OCI-LY3 (cell line): ENCODE results near the gene ODC1.

Source experiments
- H2AFZ ChIP-seq: fragments of 200-600, 300-600 bp; shearing (Covaris generic); 2 replicates; pipeline ENCODE4 v1.6.0; 2014; ENCODE audit warnings: antibody characterized with exemption, low read depth, low read length
- H3K27ac ChIP-seq: fragments of 200-600, 300-600 bp; sonication (generic); 2 replicates; pipeline ENCODE4 v1.5.1; 2014; ENCODE audit warnings: mild to moderate bottlenecking, low read length, moderate library complexity, mixed read lengths
- H3K27me3 ChIP-seq: fragments of 200-600, 300-600 bp; sonication (generic); 2 replicates; pipeline ENCODE4 v1.6.1; 2014; ENCODE audit warnings: low read depth, low read length, mixed read lengths
- H3K36me3 ChIP-seq: fragments of 200-600, 300-600 bp; sonication (generic); replicated peaks from 2 replicates; pipeline ENCODE3; 2014; ENCODE audit warnings: low read depth, low read length, mixed read lengths
- H3K4me1 ChIP-seq: fragments of 300-600, 200-600 bp; sonication (generic); 2 replicates; pipeline ENCODE4 v1.6.1; 2014; ENCODE audit warnings: low read length, mixed read lengths
- H3K4me2 ChIP-seq: fragments of 200-600, 300-600 bp; sonication (generic); 2 replicates; pipeline ENCODE4 v1.6.1; 2014; ENCODE audit warnings: low read length, mixed read lengths
- H3K4me3 ChIP-seq: fragments of 300-600, 200-600 bp; sonication (generic); 2 replicates; pipeline ENCODE4 v1.5.1; 2014; ENCODE audit warnings: antibody characterized with exemption, mild to moderate bottlenecking, low read length, moderate library complexity
- H3K79me2 ChIP-seq: fragments of 300-600, 200-600 bp; shearing (Covaris generic); 2 replicates; pipeline ENCODE4 v1.6.1; 2014; ENCODE audit warnings: mild to moderate bottlenecking, low read length, mixed read lengths
- H3K9ac ChIP-seq: fragments of 300-600, 200-600 bp; shearing (Covaris generic); 2 replicates; pipeline ENCODE4 v1.6.0; 2014; ENCODE audit warnings: mild to moderate bottlenecking, low read length, moderate library complexity
- H3K9me3 ChIP-seq: fragments of 200-600, 300-600 bp; shearing (Covaris generic); 2 replicates; pipeline ENCODE4 v1.6.1; 2014; ENCODE audit warnings: low read length, mixed read lengths; ENCODE audit not compliant: insufficient read depth
- H4K20me1 ChIP-seq: fragments of 200-600, 300-600 bp; sonication (generic); 2 replicates; pipeline ENCODE4 v1.6.1; 2016; ENCODE audit warnings: low read length, mixed read lengths; ENCODE audit not compliant: insufficient read depth
- CTCF ChIP-seq: fragments of 200-600, 300-600 bp; sonication (generic); IDR thresholded peaks from 2 replicates; pipeline ENCODE4 v1.5.1; 2014; ENCODE audit warnings: antibody characterized with exemption, low read length, low read depth
- EZH2phosphoT487 ChIP-seq: fragments of 200-600 bp; shearing (Covaris generic); IDR thresholded peaks from 2 replicates; pipeline ENCODE4 v1.6.1; 2018; ENCODE audit warnings: antibody characterized with exemption, mixed run types, low read depth

The ODC1 gene

DNA sequence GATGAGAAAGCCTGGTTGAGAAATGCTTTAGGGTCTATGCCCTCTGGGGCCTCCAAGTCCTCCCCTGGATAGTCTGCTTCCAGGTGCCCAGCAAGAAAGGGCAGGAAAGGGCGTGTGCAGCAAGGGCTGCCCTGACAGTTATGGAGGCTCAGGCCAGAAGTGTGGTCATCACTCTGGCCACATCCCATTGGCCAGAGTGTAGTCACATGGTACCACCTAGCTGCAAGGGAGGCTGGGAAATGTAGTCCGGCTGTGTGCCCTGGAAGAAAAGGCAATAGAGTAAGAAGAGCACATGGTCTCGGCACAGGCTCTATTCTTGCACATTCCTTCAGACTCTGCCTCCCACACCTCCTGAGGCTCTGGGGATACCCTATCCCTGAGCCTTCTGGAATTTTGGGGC lies 35.7 kb downstream of the ODC1 start:
- H3K4me3 ChIP-seq = no peak overlapping the region
- no peak overlapping the region for H3K4me2 ChIP-seq
- no peak overlapping the region for H3K27ac ChIP-seq
- H3K79me2 ChIP-seq = no peaks in the 10 kb centered on the region
- TF ChIP-seq CTCF (no peak), EZH2phosphoT487 (no peak)
- H2AFZ ChIP-seq = no peak overlapping the region
- no peaks in the 10 kb centered on the region for H3K36me3 ChIP-seq
- no peak overlapping the region for H3K9ac ChIP-seq
- H3K4me1 ChIP-seq = peaks cover 68% of the 10 kb centered on the region
- H3K27me3 ChIP-seq = no peaks in the 10 kb centered on the region
- peaks cover 5% of the 10 kb centered on the region; the same call in 1 of the 2 replicates for H4K20me1 ChIP-seq
- H3K9me3 ChIP-seq = no peaks in the 10 kb centered on the region

GRCh38 chr2:10411557-10411956 lies 36.6 kb downstream of the ODC1 start:
- Histone ChIP-seq H3K79me2 (no peaks in the 10 kb centered on the region), H2AFZ (no peak overlapping the region), H4K20me1 (peaks cover 5% of the 10 kb centered on the region; the same call in 1 of the 2 replicates), H3K36me3 (no peaks in the 10 kb centered on the region), H3K27me3 (no peaks in the 10 kb centered on the region), H3K27ac (no peak overlapping the region), H3K4me3 (no peak overlapping the region), H3K4me1 (peaks cover 70% of the 10 kb centered on the region), H3K9me3 (no peaks in the 10 kb centered on the region), H3K9ac (no peak overlapping the region), H3K4me2 (no peak overlapping the region)
- TF ChIP-seq EZH2phosphoT487 = no peak
- TF ChIP-seq CTCF = no peak

- H3K27ac ChIP-seq = peak overlapping the region; percentile 79
- H3K9ac ChIP-seq = peak overlapping the region; percentile 38; the same call in 1 of the 2 replicates
- peak overlapping the region; percentile 64 for H3K4me3 ChIP-seq
- TF ChIP-seq CTCF (no peak), EZH2phosphoT487 (no peak)
- H4K20me1 ChIP-seq = peaks cover 5% of the 10 kb centered on the region; the same call in 1 of the 2 replicates
- H3K9me3 ChIP-seq = no peaks in the 10 kb centered on the region
- H3K79me2 ChIP-seq = no peaks in the 10 kb centered on the region
- peak overlapping the region; percentile 77 for H3K4me2 ChIP-seq
- H2AFZ ChIP-seq = no peak overlapping the region
- no peaks in the 10 kb centered on the region for H3K36me3 ChIP-seq
- H3K4me1 ChIP-seq = peaks cover 70% of the 10 kb centered on the region
- no peaks in the 10 kb centered on the region for H3K27me3 ChIP-seq
Measured at GRCh38 chr2:10410823-10411437, 37.2 kb downstream of the ODC1 start.

GRCh38 chr2:10410001-10410822 lies 37.9 kb downstream of the ODC1 start:
- H3K79me2 ChIP-seq = no peaks in the 10 kb centered on the region
- H3K27ac ChIP-seq = peak overlapping the region; percentile 79

More at GRCh38 chr2:10410001-10410822, 37.9 kb downstream of the ODC1 start:
- H2AFZ ChIP-seq = no peak overlapping the region
- peak overlapping the region; percentile 77 for H3K4me2 ChIP-seq
- peak overlapping the region; percentile 65 for H3K4me3 ChIP-seq
- peaks cover 70% of the 10 kb centered on the region for H3K4me1 ChIP-seq
- peaks cover 5% of the 10 kb centered on the region; the same call in 1 of the 2 replicates for H4K20me1 ChIP-seq
- no peaks in the 10 kb centered on the region for H3K36me3 ChIP-seq
- peak overlapping the region; percentile 38; the same call in 1 of the 2 replicates for H3K9ac ChIP-seq
- no peak for TF ChIP-seq CTCF
- no peak for TF ChIP-seq EZH2phosphoT487
- H3K27me3 ChIP-seq = no peaks in the 10 kb centered on the region
- no peaks in the 10 kb centered on the region for H3K9me3 ChIP-seq
